Measurements from ENCODE around the gene TMEM97.

Gene TMEM97

DNA sequence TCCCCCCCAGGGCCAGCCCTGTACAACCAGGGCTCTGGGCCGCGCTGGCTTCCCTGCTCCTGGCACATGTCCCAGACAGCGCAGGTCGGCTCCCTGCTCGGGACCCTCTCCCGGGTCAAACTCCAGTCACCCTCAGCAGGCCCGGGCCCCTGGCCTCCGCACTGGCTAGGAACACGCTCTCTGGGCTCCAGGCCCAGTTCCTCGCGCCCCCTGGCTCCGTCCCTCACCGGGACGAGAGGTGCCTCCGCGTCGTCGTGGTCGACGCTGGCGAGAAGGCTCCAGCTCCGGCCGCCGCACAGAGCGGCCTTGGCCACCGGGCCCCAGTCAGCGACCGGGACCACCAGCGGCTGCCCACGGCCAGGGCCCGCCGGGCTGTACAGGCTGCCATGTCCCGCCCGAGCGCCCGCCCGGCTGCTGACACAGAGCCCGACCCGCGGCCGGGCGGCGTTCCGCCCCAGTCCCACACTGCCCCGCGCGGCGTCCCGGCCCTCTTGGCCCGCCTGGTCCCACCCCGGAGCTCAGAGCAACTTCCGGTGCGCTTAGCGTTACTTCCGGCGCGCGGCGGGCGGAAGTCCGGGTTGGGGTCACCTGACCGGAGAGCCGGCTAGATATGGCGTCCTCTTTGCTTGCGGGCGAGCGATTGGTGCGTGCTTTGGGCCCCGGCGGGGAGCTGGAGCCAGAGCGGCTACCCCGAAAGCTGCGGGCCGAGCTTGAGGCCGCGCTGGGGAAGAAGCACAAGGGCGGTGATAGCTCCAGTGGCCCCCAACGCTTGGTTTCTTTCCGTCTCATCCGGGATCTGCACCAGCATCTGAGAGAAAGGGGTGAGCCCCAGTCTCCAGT lies 38.3 kb downstream of the TMEM97 start, which contains the start of gene POLDIP2 (continued):
- TF ChIP-seq ZNF548 (tag by site-specific recombination; IDR thresholded peaks at IDR 0.05) = no peak
- TF ChIP-seq ZNF121 (tag by site-specific recombination; IDR thresholded peaks at IDR 0.05) = 0 out of 2 replicates have a peak, but pooled peaks have one; percentile 19
- peak; percentile 78 for TF ChIP-seq ZNF24 (tag by site-specific recombination; IDR thresholded peaks at IDR 0.05)
- TF ChIP-seq, protein P1, sequence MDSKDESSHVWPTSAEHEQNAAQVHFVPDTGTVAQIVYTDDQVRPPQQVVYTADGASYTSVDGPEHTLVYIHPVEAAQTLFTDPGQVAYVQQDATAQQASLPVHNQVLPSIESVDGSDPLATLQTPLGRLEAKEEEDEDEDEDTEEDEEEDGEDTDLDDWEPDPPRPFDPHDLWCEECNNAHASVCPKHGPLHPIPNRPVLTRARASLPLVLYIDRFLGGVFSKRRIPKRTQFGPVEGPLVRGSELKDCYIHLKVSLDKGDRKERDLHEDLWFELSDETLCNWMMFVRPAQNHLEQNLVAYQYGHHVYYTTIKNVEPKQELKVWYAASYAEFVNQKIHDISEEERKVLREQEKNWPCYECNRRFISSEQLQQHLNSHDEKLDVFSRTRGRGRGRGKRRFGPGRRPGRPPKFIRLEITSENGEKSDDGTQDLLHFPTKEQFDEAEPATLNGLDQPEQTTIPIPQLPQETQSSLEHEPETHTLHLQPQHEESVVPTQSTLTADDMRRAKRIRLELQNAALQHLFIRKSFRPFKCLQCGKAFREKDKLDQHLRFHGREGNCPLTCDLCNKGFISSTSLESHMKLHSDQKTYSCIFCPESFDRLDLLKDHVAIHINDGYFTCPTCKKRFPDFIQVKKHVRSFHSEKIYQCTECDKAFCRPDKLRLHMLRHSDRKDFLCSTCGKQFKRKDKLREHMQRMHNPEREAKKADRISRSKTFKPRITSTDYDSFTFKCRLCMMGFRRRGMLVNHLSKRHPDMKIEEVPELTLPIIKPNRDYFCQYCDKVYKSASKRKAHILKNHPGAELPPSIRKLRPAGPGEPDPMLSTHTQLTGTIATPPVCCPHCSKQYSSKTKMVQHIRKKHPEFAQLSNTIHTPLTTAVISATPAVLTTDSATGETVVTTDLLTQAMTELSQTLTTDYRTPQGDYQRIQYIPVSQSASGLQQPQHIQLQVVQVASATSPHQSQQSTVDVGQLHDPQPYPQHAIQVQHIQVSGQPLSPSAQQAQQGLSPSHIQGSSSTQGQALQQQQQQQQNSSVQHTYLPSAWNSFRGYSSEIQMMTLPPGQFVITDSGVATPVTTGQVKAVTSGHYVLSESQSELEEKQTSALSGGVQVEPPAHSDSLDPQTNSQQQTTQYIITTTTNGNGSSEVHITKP (tag by site-specific recombination; IDR thresholded peaks at IDR 0.05) = no peak
- no peak for TF ChIP-seq ZNF426 (tag by site-specific recombination; IDR thresholded peaks at IDR 0.05)
- TF ChIP-seq ZNF350 (tag by site-specific recombination; IDR thresholded peaks at IDR 0.05) = 0 out of 2 replicates have a peak, but pooled peaks have one; percentile 32
- TF ChIP-seq ZXDB (tag by site-specific recombination; IDR thresholded peaks at IDR 0.05) = peak; percentile 85
- no peak for TF ChIP-seq ZNF585B (tag by site-specific recombination; IDR thresholded peaks at IDR 0.05)
- TF ChIP-seq TRIM28 (IDR thresholded peaks at IDR 0.05; ENCODE audit: borderline replicate concordance, low read length) = peak; percentile 55; the same call in 1 of the 2 replicates
- TF ChIP-seq KLF10 (tag by site-specific recombination; IDR thresholded peaks at IDR 0.05) = peak; percentile 68
- no peak for TF ChIP-seq ZNF155 (tag by site-specific recombination; IDR thresholded peaks at IDR 0.05)
- TF ChIP-seq ZNF157 (tag by site-specific recombination; IDR thresholded peaks at IDR 0.05) = no peak
- no peak for TF ChIP-seq ZNF654 (tag by site-specific recombination; IDR thresholded peaks at IDR 0.05; ENCODE audit: low read depth)
- TF ChIP-seq ZNF549 (tag by site-specific recombination; IDR thresholded peaks at IDR 0.05) = no peak
- peak; percentile 65; the same call in 1 of the 2 replicates for TF ChIP-seq ZNF169 (tag by site-specific recombination; IDR thresholded peaks at IDR 0.05)
- no peak for TF ChIP-seq ZNF837 (tag by site-specific recombination; IDR thresholded peaks at IDR 0.05)
- TF ChIP-seq ZNF629 (tag by site-specific recombination; IDR thresholded peaks at IDR 0.05) = peak; percentile 82
- TF ChIP-seq ZNF571 (tag by site-specific recombination; IDR thresholded peaks at IDR 0.05) = no peak
- TF ChIP-seq ZNF473 (tag by site-specific recombination; IDR thresholded peaks at IDR 0.05) = no peak
- no peak; the same call in 1 of the 2 replicates for TF ChIP-seq ZNF501 (tag by site-specific recombination; IDR thresholded peaks at IDR 0.05)
- peak; percentile 54; the same call in 1 of the 2 replicates for TF ChIP-seq ZBTB21 (tag by site-specific recombination; IDR thresholded peaks at IDR 0.05)
- no peak for TF ChIP-seq ZNF311 (tag by site-specific recombination; IDR thresholded peaks at IDR 0.05; ENCODE audit: borderline replicate concordance)
- TF ChIP-seq ZNF792 (tag by site-specific recombination; IDR thresholded peaks at IDR 0.05) = no peak
- TF ChIP-seq ZBTB48 (tag by site-specific recombination; IDR thresholded peaks at IDR 0.05) = 0 out of 2 replicates have a peak, but pooled peaks have one; percentile 18
- TF ChIP-seq ZFP3 (tag by site-specific recombination; IDR thresholded peaks at IDR 0.05; ENCODE audit: low read depth) = no peak
- no peak for TF ChIP-seq ZNF274 (IDR thresholded peaks at IDR 0.05; ENCODE audit: low read length)
- TF ChIP-seq ZNF274 (tag by site-specific recombination; IDR thresholded peaks at IDR 0.05; ENCODE audit: borderline replicate concordance) = no peak
- TF ChIP-seq, protein P2, sequence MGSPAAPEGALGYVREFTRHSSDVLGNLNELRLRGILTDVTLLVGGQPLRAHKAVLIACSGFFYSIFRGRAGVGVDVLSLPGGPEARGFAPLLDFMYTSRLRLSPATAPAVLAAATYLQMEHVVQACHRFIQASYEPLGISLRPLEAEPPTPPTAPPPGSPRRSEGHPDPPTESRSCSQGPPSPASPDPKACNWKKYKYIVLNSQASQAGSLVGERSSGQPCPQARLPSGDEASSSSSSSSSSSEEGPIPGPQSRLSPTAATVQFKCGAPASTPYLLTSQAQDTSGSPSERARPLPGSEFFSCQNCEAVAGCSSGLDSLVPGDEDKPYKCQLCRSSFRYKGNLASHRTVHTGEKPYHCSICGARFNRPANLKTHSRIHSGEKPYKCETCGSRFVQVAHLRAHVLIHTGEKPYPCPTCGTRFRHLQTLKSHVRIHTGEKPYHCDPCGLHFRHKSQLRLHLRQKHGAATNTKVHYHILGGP (tag by site-specific recombination; IDR thresholded peaks at IDR 0.05) = no peak
- TF ChIP-seq REPIN1 (tag by site-specific recombination; IDR thresholded peaks at IDR 0.05; ENCODE audit: low read depth) = no peak
- no peak for TF ChIP-seq GFI1B (tag by site-specific recombination; IDR thresholded peaks at IDR 0.05)
- TF ChIP-seq, protein P3, sequence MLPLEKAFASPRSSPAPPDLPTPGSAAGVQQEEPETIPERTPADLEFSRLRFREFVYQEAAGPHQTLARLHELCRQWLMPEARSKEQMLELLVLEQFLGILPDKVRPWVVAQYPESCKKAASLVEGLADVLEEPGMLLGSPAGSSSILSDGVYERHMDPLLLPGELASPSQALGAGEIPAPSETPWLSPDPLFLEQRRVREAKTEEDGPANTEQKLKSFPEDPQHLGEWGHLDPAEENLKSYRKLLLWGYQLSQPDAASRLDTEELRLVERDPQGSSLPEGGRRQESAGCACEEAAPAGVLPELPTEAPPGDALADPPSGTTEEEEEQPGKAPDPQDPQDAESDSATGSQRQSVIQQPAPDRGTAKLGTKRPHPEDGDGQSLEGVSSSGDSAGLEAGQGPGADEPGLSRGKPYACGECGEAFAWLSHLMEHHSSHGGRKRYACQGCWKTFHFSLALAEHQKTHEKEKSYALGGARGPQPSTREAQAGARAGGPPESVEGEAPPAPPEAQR (tag by site-specific recombination; IDR thresholded peaks at IDR 0.05) = no peak
- no peak for TF ChIP-seq ZNF2 (tag by site-specific recombination; IDR thresholded peaks at IDR 0.05)
- no peak for TF ChIP-seq ZNF133 (tag by site-specific recombination; IDR thresholded peaks at IDR 0.05)
- peak; percentile 99 for TF ChIP-seq ZNF580 (tag by site-specific recombination; IDR thresholded peaks at IDR 0.05)
